Femur (tissue), 1 donor: ENCODE data around the gene DPP7.

Source experiments
- DNase-seq: peaks from one replicate; pipeline ENCODE4 v3.0.0-alpha.2; 2017

Gene DPP7

GRCh38 chr9:137110911-137111787, 3.4 kb downstream of the DPP7 start:
- DNase-seq = no peak

- DNase-seq = no peak
Measured at GRCh38 chr9:137110147-137110910, 4.2 kb downstream of the DPP7 start.

GRCh38 chr9:137109250-137110146, 5.0 kb downstream of the DPP7 start:
- DNase-seq = no peak

- DNase-seq = no peak
Measured at GRCh38 chr9:137108608-137109249, 5.8 kb downstream of the DPP7 start.

- no peak for DNase-seq
Measured at GRCh38 chr9:137107982-137108381, 6.6 kb downstream of the DPP7 start.

- DNase-seq = no peak
Measured at GRCh38 chr9:137107312-137107921, 7.1 kb downstream of the DPP7 start.

- DNase-seq = no peak
Measured at GRCh38 chr9:137106662-137107250, 7.8 kb downstream of the DPP7 start.

GRCh38 chr9:137105814-137106661, 8.5 kb downstream of the DPP7 start:
- DNase-seq = no peak

- DNase-seq = no peak
Measured at GRCh38 chr9:137103206-137103999, 11.1 kb downstream of the DPP7 start.

GRCh38 chr9:137099231-137099630, 15.3 kb downstream of the DPP7 start:
- no peak for DNase-seq

- DNase-seq = no peak
Measured at GRCh38 chr9:137097761-137098462, 16.6 kb downstream of the DPP7 start.

- no peak for DNase-seq
Measured at GRCh38 chr9:137096785-137097546, 17.6 kb downstream of the DPP7 start.

GRCh38 chr9:137095664-137096517, 18.6 kb downstream of the DPP7 start:
- DNase-seq = no peak

GRCh38 chr9:137089232-137089947, 25.1 kb downstream of the DPP7 start:
- DNase-seq = no peak

- no peak for DNase-seq
Measured at GRCh38 chr9:137088121-137088520, 26.4 kb downstream of the DPP7 start.

GRCh38 chr9:137087409-137087925, 27.1 kb downstream of the DPP7 start:
- DNase-seq = no peak
